Activated CD4-positive, alpha-beta T cell treated with anti-CD3 and anti-CD28 coated beads for 36 hours (primary cell): ENCODE measurements around the gene TCF12. TPM values are rescaled to one million over a fixed set of nuclear protein-coding genes. Genes with fewer than 3 reads are reported as not detected.

Experiments used
- ATAC-seq: fragments of 200-7000 bp; cut with Tn5 transposase; one replicate; pipeline ENCODE4 v1.10.0; 2021; ENCODE audit warnings: mild to moderate bottlenecking, moderate library complexity
- CTCF ChIA-PET: fragments of 350-600 bp; sonication (Branson Sonifier 250); formaldehyde crosslinking; loops from one replicate; lab custom pipeline; 2021; ENCODE audit warnings: antibody characterized with exemption; lab: Charles Lee
- POLR2A ChIA-PET: fragments of 350-600 bp; sonication (Branson Sonifier 250); formaldehyde crosslinking; loops from one replicate; lab custom pipeline; 2021; ENCODE audit warnings: antibody characterized with exemption, inconsistent platforms; lab: Charles Lee
- DNase-seq: peaks from one replicate; pipeline ENCODE4 v3.0.0-alpha.2; 2020
- H3K27ac Mint-ChIP-seq: one replicate; pipeline ENCODE4 v1.8.0; 2021; ENCODE audit warnings: mixed read lengths
- H3K27me3 Mint-ChIP-seq: one replicate; pipeline ENCODE4 v1.8.0; 2021; ENCODE audit warnings: mixed read lengths
- H3K36me3 Mint-ChIP-seq: one replicate; pipeline ENCODE4 v1.8.0; 2021; ENCODE audit warnings: low read depth, mixed read lengths
- H3K4me1 Mint-ChIP-seq: one replicate; pipeline ENCODE4 v1.8.0; 2021; ENCODE audit warnings: mixed read lengths
- H3K4me3 Mint-ChIP-seq: one replicate; pipeline ENCODE4 v1.8.0; 2021; ENCODE audit warnings: mild to moderate bottlenecking, moderate library complexity, mixed read lengths
- H3K9me3 Mint-ChIP-seq: one replicate; pipeline ENCODE4 v1.8.0; 2021; ENCODE audit warnings: low read depth, mixed read lengths
- intact Hi-C, 2 experiments: fragments of 100-400 bp; cut with DNase I in 1 of 2; cut with micrococcal nuclease in 1 of 2; formaldehyde crosslinking; loops; one replicate each; pipeline versions ENCODE4 v1.14.2 to v1.15.1; 2022 to 2024; cut with DNase I, micrococcal nuclease
- total RNA-seq, 2 experiments: library from RNA; stranded (reverse); gene quantifications; one replicate each; pipeline ENCODE4 v1.2.3, GENCODE V29; 2021

The TCF12 gene
- total RNA-seq, 2 experiments from 2014 or later: 61.1 to 74.9 TPM

- Mint-ChIP-seq H3K27ac (no peak overlapping the region), H3K4me1 (peaks cover 11% of the 10 kb centered on the region), H3K4me3 (no peak overlapping the region), H3K9me3 (no peaks in the 10 kb centered on the region), H3K27me3 (no peaks in the 10 kb centered on the region), H3K36me3 (peaks cover 12% of the 10 kb centered on the region)
- ChIA-PET CTCF (interaction anchor here (0.6 to 1.5 kb wide), 4 partner anchors 8 to 137 kb away, joined by 3 to 5 read pairs (median 3); no protein-coding TSS in a partner anchor), POLR2A (no interaction called here)
- no peak for ATAC-seq
- DNase-seq: no peak
- intact Hi-C loops: no loop called here
These were observed 280.3 kb downstream of the TCF12 start for GRCh38 chr15:57198654-57199291.

GRCh38 chr15:57201578-57201977 is 283.1 kb downstream of the TCF12 start:
- Mint-ChIP-seq H3K27ac (no peak overlapping the region), H3K4me3 (no peak overlapping the region), H3K36me3 (peaks cover 9% of the 10 kb centered on the region), H3K27me3 (no peaks in the 10 kb centered on the region), H3K4me1 (peaks cover 11% of the 10 kb centered on the region), H3K9me3 (no peaks in the 10 kb centered on the region)
- ChIA-PET POLR2A (no interaction called here), CTCF (no interaction called here)
- DNase-seq (no peak), ATAC-seq (no peak)
- intact Hi-C loops: no loop called here

- Mint-ChIP-seq H3K4me3 (no peak overlapping the region), H3K27ac (no peak overlapping the region), H3K36me3 (peaks cover 3% of the 10 kb centered on the region), H3K4me1 (peaks cover 8% of the 10 kb centered on the region), H3K9me3 (no peaks in the 10 kb centered on the region), H3K27me3 (no peaks in the 10 kb centered on the region)
- CTCF ChIA-PET: no interaction called here
- POLR2A ChIA-PET: no interaction called here
- ATAC-seq (no peak), DNase-seq (no peak)
- intact Hi-C loops: no loop called here
These were observed 285.5 kb downstream of the TCF12 start for GRCh38 chr15:57203906-57204305.

- peaks cover 8% of the 10 kb centered on the region for H3K4me1 Mint-ChIP-seq
- DNase-seq (no peak), ATAC-seq (no peak)
- H3K27ac Mint-ChIP-seq: no peak overlapping the region
- H3K27me3 Mint-ChIP-seq: no peaks in the 10 kb centered on the region
- ChIA-PET POLR2A (no interaction called here), CTCF (no interaction called here)
- H3K4me3 Mint-ChIP-seq: no peak overlapping the region
- H3K9me3 Mint-ChIP-seq: no peaks in the 10 kb centered on the region
- H3K36me3 Mint-ChIP-seq: peaks cover 3% of the 10 kb centered on the region
- intact Hi-C loops: no loop called here
These were observed 286.8 kb downstream of the TCF12 start for GRCh38 chr15:57205027-57205855.

GRCh38 chr15:57205996-57206395 is 287.6 kb downstream of the TCF12 start:
- intact Hi-C loops: no loop called here
- peaks cover 3% of the 10 kb centered on the region for H3K36me3 Mint-ChIP-seq
- ATAC-seq: no peak
- DNase-seq: no peak
- peaks cover 7% of the 10 kb centered on the region for H3K4me1 Mint-ChIP-seq
- H3K9me3 Mint-ChIP-seq: no peaks in the 10 kb centered on the region
- H3K4me3 Mint-ChIP-seq: no peak overlapping the region
- CTCF ChIA-PET: no interaction called here
- POLR2A ChIA-PET: no interaction called here
- H3K27ac Mint-ChIP-seq: no peak overlapping the region
- no peaks in the 10 kb centered on the region for H3K27me3 Mint-ChIP-seq

- ATAC-seq: no peak
- peaks cover 20% of the 10 kb centered on the region for H3K4me1 Mint-ChIP-seq
- H3K9me3 Mint-ChIP-seq: no peaks in the 10 kb centered on the region
- ChIA-PET POLR2A (no interaction called here), CTCF (interaction anchor here (0.6 to 2.0 kb wide), 5 partner anchors 67 to 343 kb away, joined by 3 to 16 read pairs (median 4); no protein-coding TSS in a partner anchor)
- peaks cover 1% of the 10 kb centered on the region for H3K36me3 Mint-ChIP-seq
- H3K4me3 Mint-ChIP-seq: no peak overlapping the region
- H3K27ac Mint-ChIP-seq: no peak overlapping the region
- H3K27me3 Mint-ChIP-seq: no peaks in the 10 kb centered on the region
- intact Hi-C loops: loop anchor here (2.0 to 5.0 kb wide), 2 partner anchors 67 kb away; no protein-coding TSS in a partner anchor
- DNase-seq: no peak
These were observed 295.4 kb downstream of the TCF12 start for GRCh38 chr15:57213862-57214261.

- CTCF ChIA-PET: interaction anchor here (1.0 kb wide), 1 partner anchor 73 kb away, joined by 3 read pairs; no protein-coding TSS in a partner anchor
- no peak for ATAC-seq
- Mint-ChIP-seq H3K4me3 (no peak overlapping the region), H3K27ac (no peak overlapping the region), H3K9me3 (no peaks in the 10 kb centered on the region), H3K4me1 (peaks cover 25% of the 10 kb centered on the region), H3K27me3 (no peaks in the 10 kb centered on the region), H3K36me3 (peaks cover 1% of the 10 kb centered on the region)
- no peak for DNase-seq
- POLR2A ChIA-PET: no interaction called here
- intact Hi-C loops: no loop called here
These were observed 296.9 kb downstream of the TCF12 start for GRCh38 chr15:57215326-57215725.

GRCh38 chr15:57215881-57216280 is 297.4 kb downstream of the TCF12 start:
- ATAC-seq (no peak), DNase-seq (no peak)
- no peaks in the 10 kb centered on the region for H3K9me3 Mint-ChIP-seq
- H3K27me3 Mint-ChIP-seq: no peaks in the 10 kb centered on the region
- no peak overlapping the region for H3K27ac Mint-ChIP-seq
- H3K4me1 Mint-ChIP-seq: peaks cover 25% of the 10 kb centered on the region
- ChIA-PET POLR2A (no interaction called here), CTCF (interaction anchor here (1.0 to 1.2 kb wide), 2 partner anchors 74 to 393 kb away, joined by 3 to 4 read pairs; no protein-coding TSS in a partner anchor)
- peaks cover 1% of the 10 kb centered on the region for H3K36me3 Mint-ChIP-seq
- no peak overlapping the region for H3K4me3 Mint-ChIP-seq
- intact Hi-C loops: no loop called here

- Mint-ChIP-seq H3K4me1 (peaks cover 25% of the 10 kb centered on the region), H3K4me3 (no peak overlapping the region), H3K36me3 (peaks cover 1% of the 10 kb centered on the region), H3K9me3 (no peaks in the 10 kb centered on the region), H3K27ac (no peak overlapping the region), H3K27me3 (no peaks in the 10 kb centered on the region)
- DNase-seq: peak; percentile 13
- intact Hi-C loops: no loop called here
- ChIA-PET POLR2A (no interaction called here), CTCF (interaction anchor here (1.0 to 1.2 kb wide), 2 partner anchors 74 to 394 kb away, joined by 3 to 4 read pairs; no protein-coding TSS in a partner anchor)
- ATAC-seq: peak; percentile 88
These were observed 297.8 kb downstream of the TCF12 start for GRCh38 chr15:57216288-57216687.

GRCh38 chr15:57217778-57218598 is 299.5 kb downstream of the TCF12 start:
- ATAC-seq: no peak
- H3K4me1 Mint-ChIP-seq: peaks cover 28% of the 10 kb centered on the region
- H3K4me3 Mint-ChIP-seq: no peak overlapping the region
- no peaks in the 10 kb centered on the region for H3K27me3 Mint-ChIP-seq
- H3K36me3 Mint-ChIP-seq: no peaks in the 10 kb centered on the region
- no peaks in the 10 kb centered on the region for H3K9me3 Mint-ChIP-seq
- ChIA-PET CTCF (interaction anchor here (1.8 kb wide), 1 partner anchor 71 kb away, joined by 6 read pairs; no protein-coding TSS in a partner anchor), POLR2A (no interaction called here)
- intact Hi-C loops: no loop called here
- H3K27ac Mint-ChIP-seq: no peak overlapping the region
- DNase-seq: no peak
